Activated CD8-positive, alpha-beta memory T cell treated with anti-CD3 and anti-CD28 coated beads, Interleukin-2, amount 50 U/mL, for 48 hours (primary cell): Measurements from ENCODE around the gene MSH3.
"Not testable (repeated sequence)": the region's sequence is repeated elsewhere in the genome, so short reads cannot be mapped to it uniquely, and the experiment has no call there.

Source experiments
- DNase-seq: peaks from one replicate; pipeline ENCODE4 v3.0.0-alpha.2; 2020

The MSH3 gene

GRCh38 chr5:80799041-80799440 is 144.6 kb downstream of the MSH3 start:
- no peak for DNase-seq

- DNase-seq = no peak
Measured at GRCh38 chr5:80799573-80799972, 145.1 kb downstream of the MSH3 start.

DNA sequence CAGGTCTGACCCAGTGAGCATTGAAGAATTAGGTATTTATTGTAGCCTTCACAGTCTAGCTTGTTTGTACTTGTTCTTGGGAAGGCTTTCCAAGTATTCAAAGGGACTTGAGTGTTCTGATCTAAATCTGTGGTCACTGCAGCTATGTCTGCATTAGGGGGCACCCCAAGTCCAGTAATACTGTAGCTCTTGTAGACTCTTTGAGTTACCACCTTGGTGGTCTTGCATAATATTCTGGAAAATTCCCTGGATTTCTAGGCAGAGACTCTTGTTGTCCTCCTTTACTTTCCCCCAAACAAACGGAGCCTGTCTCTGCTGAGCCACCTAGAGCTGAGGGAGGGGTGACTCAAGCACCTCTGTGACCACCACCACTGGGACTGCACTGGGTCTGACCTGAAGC is 149.9 kb downstream of the MSH3 start:
- no peak for DNase-seq

DNA sequence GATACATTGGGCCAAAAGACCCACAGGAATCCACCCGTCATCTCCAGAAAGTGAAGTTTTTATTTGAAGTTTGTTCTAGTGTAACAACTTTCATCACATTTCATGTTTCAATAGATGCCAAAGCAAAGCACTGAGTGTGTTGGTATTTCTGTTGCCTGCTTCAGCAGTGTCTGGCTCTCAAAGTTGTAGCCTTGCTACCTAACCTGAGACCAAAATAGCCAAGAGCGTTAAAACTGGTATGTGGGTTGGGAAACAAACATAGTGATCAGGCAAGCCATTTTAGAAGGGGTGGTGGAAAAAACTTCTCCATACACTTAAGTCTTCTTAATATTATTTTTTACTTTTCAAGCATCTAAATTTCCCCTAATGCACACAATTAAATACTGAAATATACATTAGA is 150.6 kb downstream of the MSH3 start:
- DNase-seq = no peak

DNA sequence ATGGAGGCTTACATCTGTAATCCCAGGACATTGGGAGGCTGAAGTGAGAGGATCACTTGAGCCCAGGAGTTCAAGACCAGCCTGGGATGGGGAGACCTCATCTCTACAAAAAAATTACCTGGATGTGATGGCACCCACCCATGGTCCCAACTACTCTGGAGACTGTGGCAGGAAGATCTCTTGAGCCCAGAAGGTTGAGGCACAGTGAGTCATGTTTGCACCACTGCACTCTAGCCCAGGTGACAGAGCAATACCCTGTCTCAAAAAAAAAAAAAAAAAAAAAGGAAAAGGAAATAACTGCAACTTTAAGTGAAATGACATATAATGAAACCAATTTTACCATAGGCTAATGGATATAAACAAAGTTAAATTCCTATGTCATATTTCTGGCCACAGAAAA is 152.5 kb downstream of the MSH3 start:
- no peak for DNase-seq

DNA sequence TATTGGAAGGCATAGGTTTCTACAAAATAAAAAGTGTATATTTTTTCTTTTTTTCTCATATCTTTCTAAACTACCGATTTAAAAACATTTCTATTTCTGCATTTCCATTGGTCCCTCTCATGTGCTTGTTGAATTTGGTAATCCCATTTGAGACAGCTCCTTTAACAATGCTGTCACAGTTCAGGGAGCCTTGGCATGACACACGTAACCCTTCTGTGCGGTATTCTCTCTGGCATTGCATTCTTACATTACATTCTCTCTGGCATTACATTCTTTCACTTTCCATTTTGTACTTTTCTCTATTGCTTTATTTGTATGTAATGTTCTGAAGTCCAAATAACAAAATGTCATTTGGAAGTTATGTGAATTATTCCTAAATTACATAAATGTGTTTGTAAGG is 155.0 kb downstream of the MSH3 start:
- no peak for DNase-seq

DNA sequence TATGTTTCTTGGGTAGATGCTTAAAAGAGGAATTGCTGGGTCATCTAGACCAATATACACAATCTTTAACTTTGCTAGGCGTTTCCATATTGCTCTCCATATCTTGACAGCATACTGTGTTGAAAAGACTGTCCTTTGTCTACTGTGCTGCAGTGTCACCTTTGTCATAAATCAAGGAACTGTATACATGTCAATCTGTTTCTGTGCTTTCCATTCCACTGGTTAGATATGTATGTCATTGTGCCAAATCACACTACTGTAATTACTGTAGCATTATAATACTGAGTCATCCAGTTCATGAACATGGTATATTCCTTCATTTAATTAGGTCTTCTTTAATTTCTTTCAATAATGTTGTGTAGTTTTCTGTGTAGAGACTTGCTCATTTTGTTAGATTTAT is 156.0 kb downstream of the MSH3 start:
- no peak for DNase-seq

GRCh38 chr5:80816590-80816989 is 162.1 kb downstream of the MSH3 start:
- no peak for DNase-seq

- no peak for DNase-seq
Measured at GRCh38 chr5:80820685-80821084, 166.2 kb downstream of the MSH3 start.

- DNase-seq = no peak
Measured at GRCh38 chr5:80822640-80823039, 168.2 kb downstream of the MSH3 start.

DNA sequence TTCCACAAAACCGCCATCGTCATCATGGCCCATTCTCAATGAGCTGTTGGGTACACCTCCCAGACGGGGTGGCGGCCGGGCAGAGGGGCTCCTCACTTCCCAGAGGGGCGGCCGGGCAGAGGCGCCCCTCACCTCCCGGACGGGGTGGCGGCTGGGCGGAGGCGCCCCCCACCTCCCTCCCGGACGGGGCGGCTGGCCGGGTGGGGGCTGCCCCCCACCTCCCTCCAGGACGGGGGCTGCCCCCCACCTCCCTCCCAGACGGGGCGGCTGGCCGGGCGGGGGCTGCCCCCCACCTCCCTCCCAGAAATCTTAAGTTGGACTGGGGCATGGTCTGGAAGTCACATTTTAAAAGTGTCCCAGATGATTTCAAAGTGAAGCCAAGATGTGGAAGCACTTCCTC is 169.7 kb downstream of the MSH3 start:
- DNase-seq = not testable (repeated sequence)

- no peak for DNase-seq
Measured at GRCh38 chr5:80825786-80826460, 171.5 kb downstream of the MSH3 start.

DNA sequence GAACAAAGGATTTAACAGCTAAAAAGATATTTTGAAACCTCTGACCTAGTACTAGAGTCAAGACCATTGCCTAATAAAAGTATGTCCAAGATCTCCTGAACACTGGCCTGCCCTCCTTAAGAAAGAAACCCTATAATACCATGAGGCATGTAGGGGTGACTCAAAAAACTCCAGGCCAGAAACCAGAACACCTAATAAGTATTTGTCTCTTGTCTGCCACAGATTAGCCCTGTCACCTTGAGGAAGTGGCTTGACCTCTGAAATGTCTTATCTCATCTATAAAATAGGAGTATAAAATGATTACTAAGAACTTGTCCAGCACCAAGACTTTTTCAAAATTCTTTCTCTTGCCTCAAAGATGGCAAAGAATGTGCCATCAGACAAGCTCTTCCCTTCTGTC is 180.3 kb downstream of the MSH3 start:
- no peak for DNase-seq

- DNase-seq = no peak
Measured at GRCh38 chr5:80835128-80835527, 180.7 kb downstream of the MSH3 start.

GRCh38 chr5:80837679-80838078 is 183.2 kb downstream of the MSH3 start:
- peak; percentile 60 for DNase-seq

- not testable (repeated sequence) for DNase-seq
Measured at GRCh38 chr5:80841026-80841797, 186.8 kb downstream of the MSH3 start.

GRCh38 chr5:80846422-80846821 is 192.0 kb downstream of the MSH3 start:
- not testable (repeated sequence) for DNase-seq

DNA sequence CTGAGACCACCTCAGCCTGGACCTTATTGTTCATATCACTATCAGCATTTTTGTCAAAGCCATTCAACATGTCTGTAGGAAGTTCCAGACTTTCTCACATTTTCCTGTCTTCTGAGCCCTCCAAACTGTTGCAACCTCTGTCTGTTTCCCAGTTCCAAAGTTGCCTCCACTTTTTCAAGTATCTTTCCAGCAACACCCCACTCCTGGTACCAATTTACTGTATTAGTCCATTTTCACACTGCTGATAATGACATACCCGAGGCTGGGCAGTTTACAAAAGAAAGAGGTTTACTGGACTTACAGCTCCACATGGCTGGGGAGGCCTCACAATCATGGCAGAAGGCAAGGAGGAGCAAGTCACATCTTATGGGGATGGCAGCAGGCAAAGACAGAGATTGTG is 195.7 kb downstream of the MSH3 start:
- not testable (repeated sequence) for DNase-seq

DNA sequence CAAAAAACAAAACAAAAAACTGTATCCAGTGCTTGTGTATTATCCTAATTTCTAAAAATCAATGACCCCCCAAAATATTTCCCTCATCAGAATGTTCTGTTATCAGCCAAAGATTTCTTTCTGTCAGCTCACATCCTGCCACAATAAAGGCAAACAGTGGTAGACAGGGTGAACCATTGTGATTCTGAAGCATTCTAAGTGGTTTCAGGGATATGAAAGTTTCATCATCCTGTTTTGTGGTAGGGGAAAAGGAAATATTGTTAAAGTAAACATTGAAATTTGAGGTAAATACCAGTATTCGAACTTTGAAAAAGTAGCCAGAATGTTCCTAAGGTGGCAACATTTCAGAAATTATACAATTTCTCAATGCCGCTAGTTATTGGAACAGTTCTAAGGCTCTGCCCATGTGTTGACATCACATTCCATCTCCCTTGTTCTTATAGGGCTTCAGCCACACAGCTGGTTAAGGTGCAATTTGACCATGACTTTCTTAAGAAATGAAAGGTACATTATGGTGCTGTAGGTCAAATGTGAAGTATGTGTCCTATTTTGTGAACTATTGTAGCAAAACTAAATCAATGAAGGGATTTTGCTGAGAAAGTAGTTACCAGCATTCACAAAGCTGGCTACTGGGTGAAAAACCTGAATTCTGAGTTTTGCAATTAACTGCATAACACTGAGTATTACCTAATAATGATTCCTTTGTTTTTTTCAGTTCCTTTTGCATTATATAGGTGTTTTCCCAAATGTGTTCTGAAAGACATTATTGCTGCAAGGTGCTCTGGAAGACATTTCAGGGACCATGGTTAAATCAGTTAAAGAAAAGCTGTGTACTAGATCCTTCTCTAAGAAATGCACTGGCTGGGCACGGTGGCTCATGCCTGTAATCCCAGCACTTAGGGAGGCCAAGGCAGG is 198.1 kb downstream of the MSH3 start:
- no peak for DNase-seq

- DNase-seq = no peak
Measured at GRCh38 chr5:80853413-80853812, 199.0 kb downstream of the MSH3 start.

DNA sequence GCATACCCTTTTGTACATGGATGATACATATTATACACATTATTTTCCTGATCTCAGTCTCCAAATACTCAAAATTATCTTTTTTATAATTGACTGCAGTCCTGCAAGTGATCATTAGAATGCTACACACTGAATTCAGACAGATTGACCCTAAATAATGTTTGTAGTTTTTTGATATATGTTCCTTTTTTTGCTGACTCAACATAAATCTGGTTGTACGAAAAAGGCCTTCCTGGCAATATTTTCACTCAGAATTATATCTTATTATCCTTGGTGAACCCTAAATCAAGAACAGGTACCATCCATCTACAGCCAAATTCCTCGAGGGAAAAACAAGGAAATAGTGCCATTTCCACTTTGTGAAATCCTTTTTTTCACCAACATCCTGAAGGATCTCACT is 200.1 kb downstream of the MSH3 start:
- DNase-seq = no peak

GRCh38 chr5:80860924-80861613 is 206.6 kb downstream of the MSH3 start:
- no peak for DNase-seq

GRCh38 chr5:80863708-80864107 is 209.3 kb downstream of the MSH3 start:
- DNase-seq = no peak
